Stimulated activated memory B cell treated with anti-CD40 and anti-IgM and Interleukin-4, amounts not matched to agents 10 μg/mL and 1 μg/mL and 100 μg/mL, for 72 hours (primary cell): ENCODE measurements around the gene NUTM1.
"Not testable (repeated sequence)": the region's sequence is repeated elsewhere in the genome, so short reads cannot be mapped to it uniquely, and the experiment has no call there.

Experiments
- ATAC-seq: fragments of 150-1000 bp; cut with Tn5 transposase; 2 replicates; pipeline ENCODE4 v1.10.0; 2021
- H3K27ac Mint-ChIP-seq: one replicate; pipeline ENCODE4 v1.8.0; 2022; ENCODE audit warnings: mild to moderate bottlenecking, mixed read lengths
- H3K27me3 Mint-ChIP-seq: one replicate; pipeline ENCODE4 v1.8.0; 2022; ENCODE audit warnings: mixed read lengths
- H3K36me3 Mint-ChIP-seq: one replicate; pipeline ENCODE4 v1.8.0; 2022; ENCODE audit warnings: mixed read lengths
- H3K4me1 Mint-ChIP-seq: one replicate; pipeline ENCODE4 v1.8.0; 2022; ENCODE audit warnings: mixed read lengths
- H3K4me3 Mint-ChIP-seq: one replicate; pipeline ENCODE4 v1.8.0; 2022; ENCODE audit warnings: mild to moderate bottlenecking, moderate library complexity, mixed read lengths
- H3K9me3 Mint-ChIP-seq: one replicate; pipeline ENCODE4 v1.8.0; 2022; ENCODE audit warnings: mixed read lengths

Gene NUTM1

DNA sequence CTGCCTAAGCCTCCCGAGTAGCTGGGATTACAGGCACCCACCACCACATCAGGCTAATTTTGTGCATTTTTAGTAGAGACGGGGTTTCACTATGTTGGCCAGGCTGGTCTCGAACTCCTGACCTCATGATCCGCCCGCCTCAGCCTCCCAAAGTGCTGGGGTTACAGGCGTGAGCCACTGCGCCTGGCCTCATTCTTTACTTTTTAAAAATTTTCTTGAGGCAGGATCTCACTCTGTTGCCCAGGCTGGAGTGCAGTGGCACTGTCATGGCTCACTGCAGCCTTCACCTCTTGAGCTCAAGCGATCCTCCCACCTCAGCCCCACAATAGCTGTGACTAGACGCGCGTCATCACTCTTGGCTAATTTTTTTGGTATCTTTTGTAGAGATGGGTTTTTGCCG, 9.9 kb downstream of the NUTM1 start:
- H3K27me3 Mint-ChIP-seq, H3K4me3 Mint-ChIP-seq, ATAC-seq, H3K4me1 Mint-ChIP-seq, H3K9me3 Mint-ChIP-seq, H3K27ac Mint-ChIP-seq: not testable (repeated sequence)
- peaks cover 15% of the 10 kb centered on the region for H3K36me3 Mint-ChIP-seq

- H3K4me3 Mint-ChIP-seq: no peak overlapping the region
- H3K36me3 Mint-ChIP-seq: peaks cover 20% of the 10 kb centered on the region
- no peak for ATAC-seq
- H3K4me1 Mint-ChIP-seq: no peaks in the 10 kb centered on the region
- no peaks in the 10 kb centered on the region for H3K9me3 Mint-ChIP-seq
- H3K27ac Mint-ChIP-seq: no peak overlapping the region
- H3K27me3 Mint-ChIP-seq: no peaks in the 10 kb centered on the region
These were observed 10.5 kb downstream of the NUTM1 start for GRCh38 chr15:34353627-34354026.

- Mint-ChIP-seq H3K4me3 (no peak overlapping the region), H3K9me3 (no peaks in the 10 kb centered on the region), H3K27ac (no peak overlapping the region), H3K4me1 (no peaks in the 10 kb centered on the region), H3K36me3 (peaks cover 26% of the 10 kb centered on the region), H3K27me3 (no peaks in the 10 kb centered on the region)
- ATAC-seq: no peak
These were observed 11.2 kb downstream of the NUTM1 start for GRCh38 chr15:34354286-34354685.

- Mint-ChIP-seq H3K4me3 (no peak overlapping the region), H3K27ac (no peak overlapping the region), H3K9me3 (no peaks in the 10 kb centered on the region), H3K27me3 (no peaks in the 10 kb centered on the region), H3K4me1 (no peaks in the 10 kb centered on the region), H3K36me3 (peaks cover 36% of the 10 kb centered on the region)
- ATAC-seq: no peak
These were observed 12.1 kb downstream of the NUTM1 start for GRCh38 chr15:34355241-34355640.

- Mint-ChIP-seq H3K27me3 (no peaks in the 10 kb centered on the region), H3K9me3 (no peaks in the 10 kb centered on the region), H3K27ac (no peak overlapping the region), H3K36me3 (peaks cover 56% of the 10 kb centered on the region), H3K4me3 (no peak overlapping the region), H3K4me1 (no peaks in the 10 kb centered on the region)
- no peak for ATAC-seq
These were observed 14.5 kb downstream of the NUTM1 start for GRCh38 chr15:34357653-34358052.

DNA sequence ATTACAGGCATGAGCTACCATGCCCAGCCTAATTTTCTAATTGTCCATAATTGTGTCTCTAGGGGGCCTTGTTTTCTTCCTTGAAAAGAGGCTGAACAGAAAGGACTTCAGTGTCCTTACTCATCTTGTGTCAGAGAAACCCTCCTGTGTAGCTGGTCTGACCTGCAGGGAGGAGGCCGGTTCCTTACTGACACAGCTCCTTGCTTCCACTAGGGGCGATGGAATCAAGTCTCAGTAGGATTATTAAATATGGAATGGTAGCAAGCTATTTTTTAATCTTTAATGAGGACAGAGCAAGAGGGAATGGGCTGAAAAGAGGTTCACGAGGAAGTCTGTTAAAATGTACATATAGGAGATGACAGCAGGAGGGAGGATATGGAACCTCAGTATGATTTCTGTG, 15.3 kb downstream of the NUTM1 start:
- peaks cover 61% of the 10 kb centered on the region for H3K36me3 Mint-ChIP-seq
- H3K4me1 Mint-ChIP-seq: no peaks in the 10 kb centered on the region
- no peak for ATAC-seq
- H3K27ac Mint-ChIP-seq: no peak overlapping the region
- no peaks in the 10 kb centered on the region for H3K27me3 Mint-ChIP-seq
- no peaks in the 10 kb centered on the region for H3K9me3 Mint-ChIP-seq
- no peak overlapping the region for H3K4me3 Mint-ChIP-seq

DNA sequence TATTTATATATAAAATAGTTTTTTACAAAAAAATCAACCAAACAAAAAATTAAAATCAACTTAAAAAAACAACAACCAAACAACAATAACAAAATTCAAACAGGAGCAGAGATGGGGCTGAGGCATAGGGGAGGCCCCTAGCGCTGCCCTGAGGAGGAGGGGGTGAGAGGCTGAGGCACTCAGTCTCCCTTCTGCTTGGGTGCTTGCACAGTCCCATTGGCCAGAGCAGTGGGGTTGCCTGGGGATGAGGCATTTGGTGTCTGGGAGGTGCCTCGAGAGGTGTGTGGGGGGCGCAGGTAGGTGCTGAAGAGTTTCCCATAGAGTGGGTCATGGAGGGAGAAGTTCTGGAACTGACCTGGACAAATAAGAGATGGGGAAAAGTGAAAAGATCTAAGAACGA, 15.8 kb downstream of the NUTM1 start:
- H3K4me1 Mint-ChIP-seq: no peaks in the 10 kb centered on the region
- peaks cover 61% of the 10 kb centered on the region for H3K36me3 Mint-ChIP-seq
- H3K9me3 Mint-ChIP-seq: no peaks in the 10 kb centered on the region
- no peak overlapping the region for H3K4me3 Mint-ChIP-seq
- ATAC-seq: no peak
- H3K27ac Mint-ChIP-seq: no peak overlapping the region
- H3K27me3 Mint-ChIP-seq: no peaks in the 10 kb centered on the region

GRCh38 chr15:34359416-34359815, 16.3 kb downstream of the NUTM1 start:
- no peaks in the 10 kb centered on the region for H3K9me3 Mint-ChIP-seq
- ATAC-seq: no peak
- H3K27ac Mint-ChIP-seq: no peak overlapping the region
- H3K36me3 Mint-ChIP-seq: peaks cover 61% of the 10 kb centered on the region
- H3K4me1 Mint-ChIP-seq: no peaks in the 10 kb centered on the region
- no peak overlapping the region for H3K4me3 Mint-ChIP-seq
- no peaks in the 10 kb centered on the region for H3K27me3 Mint-ChIP-seq

- Mint-ChIP-seq H3K27me3 (no peaks in the 10 kb centered on the region), H3K4me3 (no peak overlapping the region), H3K27ac (no peak overlapping the region), H3K4me1 (peaks cover under 1% of the 10 kb centered on the region), H3K9me3 (no peaks in the 10 kb centered on the region), H3K36me3 (peaks cover 61% of the 10 kb centered on the region)
- ATAC-seq: no peak
These were observed 17.2 kb downstream of the NUTM1 start for GRCh38 chr15:34360298-34360697.

- Mint-ChIP-seq H3K27ac (no peak overlapping the region), H3K36me3 (peaks cover 53% of the 10 kb centered on the region)
These were observed 18.2 kb downstream of the NUTM1 start for GRCh38 chr15:34361278-34361677.

GRCh38 chr15:34362047-34362773, 19.1 kb downstream of the NUTM1 start:
- peak overlapping the region; percentile 42 for H3K27ac Mint-ChIP-seq
- no peaks in the 10 kb centered on the region for H3K9me3 Mint-ChIP-seq
- peaks cover 48% of the 10 kb centered on the region for H3K36me3 Mint-ChIP-seq
- no peaks in the 10 kb centered on the region for H3K27me3 Mint-ChIP-seq
- peaks cover 11% of the 10 kb centered on the region for H3K4me1 Mint-ChIP-seq
- H3K4me3 Mint-ChIP-seq: no peak overlapping the region
- ATAC-seq: no peak

More at GRCh38 chr15:34361278-34361677, 18.2 kb downstream of the NUTM1 start:
- Mint-ChIP-seq H3K9me3 (no peaks in the 10 kb centered on the region), H3K4me1 (peaks cover 10% of the 10 kb centered on the region), H3K27me3 (no peaks in the 10 kb centered on the region), H3K4me3 (no peak overlapping the region)
- no peak for ATAC-seq

- Mint-ChIP-seq H3K4me3 (no peak overlapping the region), H3K27me3 (no peaks in the 10 kb centered on the region), H3K36me3 (peaks cover 36% of the 10 kb centered on the region), H3K4me1 (peaks cover 14% of the 10 kb centered on the region), H3K9me3 (no peaks in the 10 kb centered on the region), H3K27ac (no peak overlapping the region)
- no peak for ATAC-seq
These were observed 20.9 kb downstream of the NUTM1 start for GRCh38 chr15:34364041-34364440.

GRCh38 chr15:34365091-34365825, 22.1 kb downstream of the NUTM1 start:
- no peak for ATAC-seq
- Mint-ChIP-seq H3K4me1 (peaks cover 26% of the 10 kb centered on the region), H3K27me3 (no peaks in the 10 kb centered on the region), H3K4me3 (peak overlapping the region; percentile 95), H3K27ac (no peak overlapping the region), H3K9me3 (no peaks in the 10 kb centered on the region), H3K36me3 (peaks cover 24% of the 10 kb centered on the region)

GRCh38 chr15:34365836-34366235, 22.7 kb downstream of the NUTM1 start:
- peak overlapping the region; percentile 89 for H3K27ac Mint-ChIP-seq

DNA sequence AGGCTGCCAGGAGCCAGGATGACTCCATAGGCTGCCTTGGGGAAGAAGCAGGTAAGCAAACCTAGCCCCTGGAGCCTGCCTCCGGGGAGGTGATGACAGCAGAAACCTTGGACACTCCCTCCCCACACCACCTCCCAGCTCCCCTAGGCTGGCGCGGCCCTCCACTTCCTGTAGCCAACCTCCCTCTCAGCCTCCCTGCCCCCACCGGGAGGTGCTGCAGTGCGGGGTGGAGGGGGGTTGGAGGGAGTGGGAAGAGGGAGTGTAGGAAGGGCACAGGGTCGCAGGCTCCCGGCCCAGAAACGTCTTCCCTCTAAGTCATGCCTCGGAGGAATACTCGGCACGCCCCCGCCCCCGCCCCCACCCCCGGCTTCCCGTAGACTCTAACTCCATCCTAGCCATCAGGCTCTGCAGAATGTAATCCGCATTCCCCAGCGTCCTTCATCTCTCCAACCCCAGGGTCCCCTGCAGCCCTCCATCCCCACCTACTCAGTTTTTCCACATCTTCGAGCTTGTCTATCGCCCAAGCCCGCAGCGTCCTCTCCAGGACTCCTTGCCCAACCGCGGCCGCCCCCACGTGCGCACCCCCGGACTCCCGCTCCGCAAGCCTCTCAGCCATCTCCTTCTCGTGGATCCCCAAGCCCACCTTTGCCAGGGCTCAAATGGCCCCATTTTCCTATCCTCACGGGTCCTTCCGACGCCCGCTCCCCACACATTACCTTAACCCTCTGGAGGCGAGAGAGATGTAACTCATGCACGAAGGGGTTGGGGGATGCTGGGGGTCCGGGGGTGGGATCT, 23.4 kb downstream of the NUTM1 start:
- no peaks in the 10 kb centered on the region for H3K9me3 Mint-ChIP-seq
- peaks cover 27% of the 10 kb centered on the region for H3K4me1 Mint-ChIP-seq
- H3K36me3 Mint-ChIP-seq: peaks cover 17% of the 10 kb centered on the region
- peak overlapping the region; percentile 95 for H3K4me3 Mint-ChIP-seq
- peak overlapping the region; percentile 89 for H3K27ac Mint-ChIP-seq
- no peaks in the 10 kb centered on the region for H3K27me3 Mint-ChIP-seq
- no peak for ATAC-seq

More at GRCh38 chr15:34365836-34366235, 22.7 kb downstream of the NUTM1 start:
- Mint-ChIP-seq H3K4me3 (peak overlapping the region; percentile 95), H3K9me3 (no peaks in the 10 kb centered on the region), H3K36me3 (peaks cover 21% of the 10 kb centered on the region), H3K4me1 (peaks cover 27% of the 10 kb centered on the region), H3K27me3 (no peaks in the 10 kb centered on the region)
- ATAC-seq: no peak
